Ascending aorta (tissue), 2 donors: ENCODE data around the gene ZNF593OS. TPM values are rescaled to one million over a fixed set of nuclear protein-coding genes. Genes with fewer than 3 reads are reported as not detected.

Experiments used
- DNase-seq, 2 donors: peaks; one replicate each; pipeline ENCODE4 v3.0.0-alpha.2; 2019; ENCODE audit warnings: low spot score in 2 of 2
- H3K27ac ChIP-seq, 2 donors: fragments of 200-600 bp; sonication (generic); one replicate each; pipeline ENCODE4 v1.5.1; 2016 to 2017; ENCODE audit warnings: mild to moderate bottlenecking in 1 of 2
- H3K27me3 ChIP-seq: fragments of 200-600 bp; sonication (generic); one replicate; pipeline ENCODE4 v1.5.1; 2017
- H3K36me3 ChIP-seq, 2 donors: fragments of 200-600 bp; sonication (generic); one replicate each; pipeline ENCODE4 v1.5.1; 2016
- H3K4me1 ChIP-seq, 2 donors: fragments of 200-600 bp; sonication (generic); one replicate each; pipeline ENCODE4 v1.5.1; 2016 to 2017; ENCODE audit warnings: mild to moderate bottlenecking in 1 of 2
- H3K4me3 ChIP-seq, 2 donors: fragments of 200-600 bp; sonication (generic); one replicate each; pipeline ENCODE4 v1.5.1; 2016 to 2017; ENCODE audit warnings: mild to moderate bottlenecking in 1 of 2
- H3K9me3 ChIP-seq, 2 donors: fragments of 200-600 bp; sonication (generic); one replicate each; pipeline ENCODE4 v1.5.1; 2016
- intact Hi-C: fragments of 100-400 bp; cut with DNase I; formaldehyde crosslinking; loops from one replicate; pipeline ENCODE4 v1.15.1; 2023
- total RNA-seq: library from RNA; depleted of rRNA; stranded (reverse); fragments of >200 nt; gene quantifications from one replicate; pipeline ENCODE4 v1.1.0, GENCODE V29; 2016
- TF ChIP-seq, protein P1 (sequence below), 3 experiments: fragments of 200-600 bp in 2 of 3; fragments of 450-650 bp in 1 of 3; sonication (generic) in 2 of 3; IDR thresholded peaks; one replicate each; pipeline ENCODE4 v1.5.1; 2016 to 2019; ENCODE audit warnings: antibody characterized with exemption in 3 of 3, mild to moderate bottlenecking in 1 of 3, moderate library complexity in 1 of 3

ZNF593OS gene
- total RNA-seq = not detected

DNA sequence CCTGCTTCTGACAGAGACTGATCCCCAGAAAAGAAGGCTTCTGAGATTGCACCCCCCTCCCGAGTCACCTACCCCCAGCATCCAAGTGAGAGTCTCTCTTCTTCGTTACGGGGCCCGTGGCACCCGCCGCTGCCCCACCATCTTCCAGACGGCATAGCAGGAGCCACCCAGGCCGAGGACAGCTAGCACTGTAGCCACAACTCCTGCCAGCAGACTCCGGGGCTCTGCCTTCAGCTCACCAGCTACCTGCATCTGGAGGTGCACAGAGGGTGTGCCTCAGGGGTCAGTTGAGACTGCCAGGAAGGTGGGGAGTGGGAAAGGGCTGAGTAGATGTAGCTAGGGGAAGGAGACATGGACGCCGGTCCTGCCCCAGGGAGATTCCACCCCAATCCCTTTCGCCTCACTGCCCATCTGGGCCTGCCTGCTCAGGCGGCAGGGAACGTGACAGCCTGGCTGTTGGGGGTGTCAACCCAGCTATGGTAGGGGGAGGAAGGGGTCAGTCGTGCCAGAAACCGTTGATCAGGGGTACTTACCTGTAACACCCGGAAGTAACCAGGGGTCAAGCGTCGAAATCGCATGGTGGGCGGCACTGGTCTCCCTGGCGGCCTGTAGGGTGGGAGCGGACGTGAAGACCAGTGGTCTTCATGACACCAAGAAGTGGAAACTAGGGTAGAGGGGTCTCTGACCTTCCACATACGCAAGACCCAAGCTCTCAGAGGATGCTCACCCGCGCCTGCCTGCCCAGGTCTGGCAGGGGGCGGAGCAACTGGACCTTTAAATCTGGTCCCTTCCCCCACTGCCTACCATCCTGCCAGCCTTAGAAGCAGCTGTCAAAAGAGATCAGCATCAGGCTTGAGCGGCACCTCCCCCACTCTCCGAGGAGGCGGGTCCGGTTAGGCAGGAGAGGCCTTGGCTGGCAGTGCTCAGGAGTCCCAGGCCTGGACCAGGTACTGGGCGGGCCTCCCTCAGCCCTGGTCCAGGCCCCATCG is at the start of gene ZNF593OS:
Gene ZNF593OS, minus strand, starts transcription at position 749 of the 989 bp plus-strand sequence. Its CDS starts 171 bp downstream, at position 578.
- intact Hi-C loops = no loop called here
- Histone ChIP-seq H3K36me3 (no peaks in the 10 kb centered on the region), H3K4me1 (peaks cover 0 to 6% of the 10 kb centered on the region in 2 donors), H3K4me3 (peak within 1 kb of the TSS in 1 of 2 donors; percentile 90), H3K9me3 (no peaks in the 10 kb centered on the region), H3K27ac (no peak within 1 kb of the TSS), H3K27me3 (no peaks in the 10 kb centered on the region)
- DNase-seq = no peak
- TF ChIP-seq, protein P1, sequence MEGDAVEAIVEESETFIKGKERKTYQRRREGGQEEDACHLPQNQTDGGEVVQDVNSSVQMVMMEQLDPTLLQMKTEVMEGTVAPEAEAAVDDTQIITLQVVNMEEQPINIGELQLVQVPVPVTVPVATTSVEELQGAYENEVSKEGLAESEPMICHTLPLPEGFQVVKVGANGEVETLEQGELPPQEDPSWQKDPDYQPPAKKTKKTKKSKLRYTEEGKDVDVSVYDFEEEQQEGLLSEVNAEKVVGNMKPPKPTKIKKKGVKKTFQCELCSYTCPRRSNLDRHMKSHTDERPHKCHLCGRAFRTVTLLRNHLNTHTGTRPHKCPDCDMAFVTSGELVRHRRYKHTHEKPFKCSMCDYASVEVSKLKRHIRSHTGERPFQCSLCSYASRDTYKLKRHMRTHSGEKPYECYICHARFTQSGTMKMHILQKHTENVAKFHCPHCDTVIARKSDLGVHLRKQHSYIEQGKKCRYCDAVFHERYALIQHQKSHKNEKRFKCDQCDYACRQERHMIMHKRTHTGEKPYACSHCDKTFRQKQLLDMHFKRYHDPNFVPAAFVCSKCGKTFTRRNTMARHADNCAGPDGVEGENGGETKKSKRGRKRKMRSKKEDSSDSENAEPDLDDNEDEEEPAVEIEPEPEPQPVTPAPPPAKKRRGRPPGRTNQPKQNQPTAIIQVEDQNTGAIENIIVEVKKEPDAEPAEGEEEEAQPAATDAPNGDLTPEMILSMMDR (IDR thresholded peaks at IDR 0.05) = no peak

DNA sequence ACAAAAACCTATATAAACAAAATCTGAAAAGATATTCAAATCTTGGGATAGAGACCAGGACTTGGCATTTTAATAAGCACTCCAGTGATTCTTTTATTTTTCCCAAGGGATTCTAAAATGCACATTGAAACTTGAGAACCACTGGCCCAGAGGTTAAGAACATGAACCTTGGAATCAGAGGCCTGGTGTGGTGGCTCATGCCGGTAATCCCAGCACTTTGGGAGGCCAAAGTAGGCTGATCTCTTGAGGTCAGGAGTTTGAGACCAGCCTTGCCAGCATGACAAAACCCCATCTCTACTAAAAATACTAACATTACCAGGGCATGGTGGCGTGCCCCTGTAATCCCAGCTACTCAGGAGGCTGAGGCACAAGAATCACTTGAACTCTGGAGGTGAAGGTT is 49.5 kb upstream of the ZNF593OS start:
- TF ChIP-seq, protein P1 (IDR thresholded peaks at IDR 0.05) = no peak

DNA sequence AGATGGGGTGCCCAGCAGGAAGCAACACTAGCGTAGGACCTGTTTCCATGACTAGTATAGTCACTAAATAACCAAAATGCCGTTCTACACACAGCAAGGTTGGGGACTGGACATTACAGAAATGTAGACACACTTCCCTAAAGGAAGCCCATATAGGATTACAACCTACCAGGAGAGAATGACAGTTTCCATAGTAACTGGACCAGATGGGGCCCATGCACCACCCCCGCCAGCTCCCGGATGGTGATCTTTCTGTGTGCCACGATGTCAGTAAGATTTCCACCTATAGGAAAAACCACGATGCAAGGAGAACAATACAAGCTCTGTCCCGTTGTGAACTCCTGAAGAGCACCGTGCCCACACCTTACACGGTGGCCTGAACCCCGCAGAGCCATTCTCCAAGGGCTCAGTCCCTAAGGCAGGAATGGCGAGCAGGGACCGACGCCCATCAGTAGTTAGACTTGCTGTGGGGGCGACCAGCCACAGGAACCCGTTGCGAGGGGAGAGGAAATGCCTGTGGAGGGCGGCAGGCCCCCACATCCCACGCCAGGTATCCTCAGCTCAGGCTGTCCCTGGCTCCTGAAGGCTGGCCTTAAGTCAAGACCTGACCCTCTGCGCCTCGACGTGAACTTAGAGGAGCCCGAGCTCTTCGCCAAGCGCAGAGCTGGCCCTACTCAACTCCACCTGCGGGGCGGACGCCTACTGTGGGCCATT is 48.7 kb upstream of the ZNF593OS start:
- intact Hi-C loops = no loop called here
- no peak overlapping the region for H3K4me3 ChIP-seq
- no peaks in the 10 kb centered on the region for H3K36me3 ChIP-seq
- DNase-seq = no peak
- TF ChIP-seq, protein P1 (IDR thresholded peaks at IDR 0.05) = no peak
- no peaks in the 10 kb centered on the region for H3K27me3 ChIP-seq
- no peaks in the 10 kb centered on the region for H3K9me3 ChIP-seq
- no peak overlapping the region for H3K27ac ChIP-seq
- H3K4me1 ChIP-seq = peaks cover 0 to 2% of the 10 kb centered on the region in 2 donors

More for the DNA sequence above, 49.5 kb upstream of the ZNF593OS start:
- Histone ChIP-seq H3K9me3 (no peaks in the 10 kb centered on the region), H3K27ac (no peak overlapping the region), H3K4me1 (peaks cover 0 to 8% of the 10 kb centered on the region in 2 donors), H3K4me3 (no peak overlapping the region), H3K27me3 (no peaks in the 10 kb centered on the region), H3K36me3 (no peaks in the 10 kb centered on the region)
- intact Hi-C loops = no loop called here
- no peak for DNase-seq

DNA sequence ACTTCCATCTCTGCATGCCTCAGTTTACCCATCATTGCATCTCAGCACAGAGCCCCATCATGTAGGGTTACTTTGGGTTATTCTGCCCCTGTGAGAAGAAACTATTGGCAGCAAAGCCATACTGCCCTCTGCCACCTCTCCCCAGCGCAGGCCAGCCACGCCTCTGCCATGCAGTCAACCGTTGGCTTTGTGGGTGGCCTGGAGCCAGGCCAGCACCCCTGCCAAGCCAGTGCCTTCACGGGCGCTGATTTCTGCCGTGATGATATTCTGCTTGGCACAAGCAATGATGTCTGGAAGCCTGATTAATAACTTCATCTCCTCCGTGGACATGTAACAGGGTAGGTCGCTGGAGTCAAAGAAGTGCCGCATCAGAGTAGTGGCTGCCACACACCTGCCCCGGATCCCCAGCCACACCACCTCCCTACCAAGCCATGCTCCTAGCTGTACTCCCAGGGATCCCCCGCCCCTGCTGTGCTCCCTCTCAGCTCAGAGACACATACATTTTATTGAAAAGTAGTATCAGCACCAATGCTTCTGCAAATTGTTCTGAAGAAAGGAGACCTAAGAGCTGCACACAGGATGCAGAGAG is 47.4 kb upstream of the ZNF593OS start:
- no peak for DNase-seq
- intact Hi-C loops = no loop called here
- Histone ChIP-seq H3K27me3 (no peaks in the 10 kb centered on the region), H3K27ac (no peak overlapping the region), H3K4me3 (no peak overlapping the region), H3K9me3 (no peaks in the 10 kb centered on the region), H3K4me1 (no peaks in the 10 kb centered on the region), H3K36me3 (no peaks in the 10 kb centered on the region)
- TF ChIP-seq, protein P1 (IDR thresholded peaks at IDR 0.05) = no peak

DNA sequence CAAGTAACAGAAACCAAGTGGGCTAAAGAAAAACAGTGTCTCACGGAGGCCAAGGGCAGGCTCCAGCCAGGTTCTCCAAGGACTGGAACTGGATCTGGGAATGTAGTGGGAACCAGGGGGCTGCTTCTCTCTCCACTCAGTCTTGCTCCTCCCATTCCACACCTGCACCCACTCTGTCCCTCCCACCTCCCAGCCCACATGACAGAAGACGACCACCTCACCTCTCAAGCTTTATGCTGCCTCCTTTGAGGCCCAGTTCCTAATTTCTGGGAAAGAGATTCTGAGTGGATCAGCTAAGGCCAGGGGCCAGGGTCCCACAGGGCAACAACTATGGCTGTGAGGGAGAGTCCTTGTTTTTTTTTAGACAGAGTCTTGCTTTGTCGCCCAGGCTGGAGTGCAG is 43.6 kb upstream of the ZNF593OS start:
- Histone ChIP-seq H3K27ac (no peak overlapping the region), H3K27me3 (no peaks in the 10 kb centered on the region), H3K4me1 (no peaks in the 10 kb centered on the region), H3K4me3 (no peak overlapping the region), H3K9me3 (no peaks in the 10 kb centered on the region), H3K36me3 (no peaks in the 10 kb centered on the region)
- TF ChIP-seq, protein P1 (IDR thresholded peaks at IDR 0.05) = no peak
- intact Hi-C loops = no loop called here
- no peak for DNase-seq
